Activated CD4-positive, alpha-beta T cell treated with anti-CD3 and anti-CD28 coated beads, Interleukin-2, Interleukin-4, amounts not matched to agents 100 ng/mL and 50 ng/mL, durations not matched to agents 16 hours and 8 hours (primary cell): ENCODE data around the gene DDX47.

ENCODE experiments used
- DNase-seq: peaks from one replicate; pipeline ENCODE4 v3.0.0-alpha.2; 2020; ENCODE audit warnings: low spot score

The DDX47 gene

DNA sequence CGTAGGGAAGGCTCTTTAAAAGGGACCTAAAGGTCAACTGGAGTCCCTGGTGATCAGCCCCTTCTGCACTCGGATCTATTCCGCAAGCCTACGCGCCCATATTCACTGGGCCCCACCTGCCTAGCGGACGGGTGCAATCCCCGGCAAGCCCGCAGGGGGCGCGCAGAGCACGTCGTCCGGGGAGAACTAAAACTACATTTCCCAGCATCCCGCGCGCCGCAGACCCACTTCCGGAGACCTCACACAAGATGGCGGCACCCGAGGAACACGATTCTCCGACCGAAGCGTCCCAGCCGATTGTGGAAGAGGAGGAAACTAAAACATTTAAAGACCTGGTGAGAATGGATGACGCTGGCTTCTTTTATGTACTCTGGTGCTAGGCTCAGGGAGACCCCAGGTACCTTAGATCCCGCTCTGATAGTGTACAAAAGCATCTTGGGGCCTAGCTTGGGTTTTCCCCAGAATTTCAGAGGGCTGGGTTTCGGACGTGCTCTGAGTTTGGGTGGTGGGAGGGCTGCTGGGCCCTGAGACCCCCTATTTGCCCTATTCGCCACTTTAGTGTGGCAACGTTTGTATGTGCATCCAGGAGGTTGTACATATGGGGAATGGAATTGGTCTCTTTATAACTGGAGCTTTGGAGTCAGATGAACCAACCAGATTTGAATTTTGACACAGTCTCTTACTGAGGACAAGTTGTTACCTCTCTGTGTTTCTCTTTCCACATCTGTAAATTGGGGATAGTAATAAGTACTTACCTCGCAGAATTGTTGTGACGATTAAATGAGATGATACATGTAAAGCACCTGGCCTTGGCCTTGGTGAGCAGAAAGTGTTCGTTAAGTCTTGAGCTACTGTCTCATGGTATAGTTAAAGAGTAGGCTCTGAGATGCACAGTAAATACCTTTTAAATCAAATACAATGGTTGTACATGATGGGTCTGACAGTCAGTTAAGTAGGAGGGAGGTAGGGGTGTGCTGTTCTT, at the start of gene DDX47:
TSS of gene DDX47 (plus strand) at position 227 of the 982 bp plus-strand sequence. CDS start at position 249, 22 bp downstream.
- peak; percentile 97 for DNase-seq

DNA sequence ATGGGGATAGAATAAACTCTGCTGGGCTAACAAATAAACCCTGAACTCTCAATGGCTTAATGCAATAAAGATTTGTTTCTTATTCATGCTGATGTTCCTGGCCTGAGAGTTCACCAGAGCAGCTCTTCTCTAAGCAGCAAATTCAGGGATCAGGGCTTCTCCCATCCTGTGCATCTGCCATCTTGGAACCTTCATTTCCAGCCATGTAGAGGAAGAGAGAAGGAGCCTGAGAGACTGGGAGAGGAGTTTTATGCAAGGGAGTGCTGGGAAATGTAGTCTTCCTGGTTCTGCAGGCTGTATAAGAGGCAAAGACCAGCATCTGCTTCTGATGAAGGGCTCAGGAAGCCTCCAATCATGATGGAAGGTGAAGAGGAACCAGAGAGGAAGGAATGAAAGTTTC, 48.3 kb upstream of the DDX47 start:
- DNase-seq: no peak

DNA sequence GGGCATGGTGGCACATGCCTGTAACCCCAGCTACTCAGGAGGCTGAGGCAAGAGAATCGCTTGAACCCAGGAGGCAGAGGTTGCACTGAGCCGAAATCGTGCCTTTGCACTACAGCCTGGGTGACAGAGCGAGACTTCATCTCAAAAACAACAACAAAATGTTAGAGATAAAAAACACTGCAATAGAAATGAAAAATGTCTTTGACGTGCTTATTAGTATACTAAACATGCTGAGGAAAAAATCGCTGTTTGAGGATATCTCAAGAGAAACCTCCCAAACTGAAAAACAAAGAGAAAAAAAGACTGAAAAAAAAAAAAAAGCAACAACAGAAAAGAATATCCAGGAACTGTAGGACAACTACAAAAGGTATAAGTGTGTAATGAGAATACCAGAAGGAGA, 42.9 kb upstream of the DDX47 start:
- no peak for DNase-seq

DNA sequence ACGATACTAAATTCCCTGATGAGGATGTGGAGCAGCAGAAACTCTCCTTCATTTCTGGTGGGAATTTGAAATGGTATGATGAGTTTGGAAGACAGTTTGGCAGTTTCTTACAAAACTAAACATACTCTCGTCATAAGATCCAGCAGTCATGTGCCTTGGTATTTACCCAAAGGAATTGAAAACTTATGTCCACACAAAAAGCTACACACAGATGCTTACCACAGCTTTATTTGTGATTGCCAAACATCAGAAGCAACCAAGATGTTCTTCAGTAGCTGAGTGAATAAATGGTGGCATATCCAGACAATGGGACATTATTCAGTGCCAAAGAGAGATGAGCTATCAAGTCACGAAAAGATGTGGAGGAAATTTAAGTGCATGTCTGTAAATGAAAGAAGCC, 38.4 kb upstream of the DDX47 start:
- DNase-seq: no peak

DNA sequence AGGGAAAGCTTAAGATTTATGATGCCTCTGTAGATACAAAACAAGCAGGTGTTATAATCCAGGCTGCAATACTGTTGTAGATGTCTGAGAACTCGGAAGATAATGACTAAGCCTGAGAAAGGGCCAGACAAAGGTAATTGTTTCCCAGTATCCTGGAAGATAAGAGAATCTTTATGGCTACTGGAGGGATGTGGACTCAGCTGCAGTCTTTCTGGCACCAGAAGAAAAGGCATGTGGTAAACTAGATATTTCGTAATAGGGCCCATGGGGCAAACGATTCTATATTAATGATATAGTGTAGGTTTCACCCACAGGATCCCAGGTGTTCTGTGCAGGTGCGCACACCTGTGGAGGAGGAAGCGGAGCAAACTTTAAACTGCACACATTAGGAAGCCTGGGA, 36.9 kb upstream of the DDX47 start:
- no peak for DNase-seq

DNA sequence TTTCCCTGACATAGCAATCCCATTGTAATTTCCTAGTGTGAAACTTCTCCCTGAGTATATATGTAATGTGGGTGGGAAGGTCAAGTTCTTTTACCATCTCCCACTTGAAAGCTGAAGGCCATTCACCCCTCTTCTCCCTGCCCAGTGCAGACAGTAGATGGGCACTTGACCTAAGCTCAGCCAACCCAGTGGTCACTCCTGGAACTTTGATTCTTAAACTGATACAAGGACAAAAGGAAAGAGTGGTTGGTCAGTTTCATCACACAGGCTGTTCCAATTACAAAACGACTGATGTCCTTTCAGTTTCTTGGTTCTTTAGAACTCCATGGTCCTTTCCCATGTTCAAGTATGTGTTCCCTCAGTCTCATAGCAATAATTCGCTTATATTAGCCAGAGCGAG, 36.1 kb upstream of the DDX47 start:
- DNase-seq: no peak

DNA sequence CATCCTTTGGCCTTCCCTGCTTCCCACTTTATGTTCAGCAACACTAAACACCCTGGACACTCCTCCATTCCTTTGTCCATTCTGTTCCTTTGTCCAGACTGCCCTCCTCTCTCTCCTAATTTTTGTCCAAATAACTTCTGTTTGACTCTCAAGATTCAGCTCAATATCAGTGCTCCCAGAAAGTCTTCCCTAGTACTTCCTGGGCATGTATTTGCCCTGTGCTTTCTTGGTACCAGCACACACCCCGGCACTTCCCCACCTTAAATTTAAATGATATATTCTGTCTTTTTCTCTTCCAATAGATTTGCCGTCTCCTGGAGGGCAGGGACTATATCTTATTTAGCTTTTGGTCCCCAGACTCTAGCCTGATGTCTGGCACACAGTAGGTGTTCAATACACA, 34.1 kb upstream of the DDX47 start:
- no peak for DNase-seq

DNA sequence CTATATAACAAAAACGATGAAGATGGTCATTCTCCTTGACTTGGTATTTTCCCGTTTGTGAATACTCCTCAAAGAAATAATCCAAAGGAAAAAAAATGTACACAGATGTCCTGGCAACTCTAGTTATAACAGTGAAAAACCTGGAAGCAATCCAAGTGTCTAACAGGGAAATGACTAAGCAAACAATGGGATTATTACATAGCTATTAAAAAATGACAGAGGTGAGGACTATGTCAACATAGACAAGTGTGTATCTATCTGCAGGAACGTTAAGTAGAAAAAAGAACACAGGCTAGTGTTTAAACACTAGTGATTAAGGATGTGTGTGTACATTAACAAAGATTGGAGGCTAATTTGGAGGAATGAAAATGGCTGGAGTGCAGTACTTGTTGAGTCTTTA, 33.6 kb upstream of the DDX47 start:
- no peak for DNase-seq

DNA sequence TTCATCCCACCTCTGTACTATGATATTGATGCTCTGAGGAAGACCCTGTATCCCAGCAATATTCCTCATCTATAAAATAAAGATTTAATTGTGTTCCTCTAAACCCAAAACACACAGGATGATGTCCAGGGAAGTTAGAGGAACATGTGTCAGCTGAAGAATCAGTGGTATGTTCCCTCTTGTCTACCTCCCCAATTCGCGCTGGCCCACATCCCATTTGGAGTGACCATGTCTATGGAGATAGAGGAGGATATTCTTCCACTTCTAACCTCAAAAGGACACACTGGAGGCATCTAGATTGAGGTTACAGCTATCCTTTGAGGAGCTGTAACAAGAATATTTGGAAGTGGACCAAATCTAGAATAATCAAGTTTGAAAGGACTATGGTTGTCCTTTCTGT, 29.0 kb upstream of the DDX47 start:
- DNase-seq: no peak

DNA sequence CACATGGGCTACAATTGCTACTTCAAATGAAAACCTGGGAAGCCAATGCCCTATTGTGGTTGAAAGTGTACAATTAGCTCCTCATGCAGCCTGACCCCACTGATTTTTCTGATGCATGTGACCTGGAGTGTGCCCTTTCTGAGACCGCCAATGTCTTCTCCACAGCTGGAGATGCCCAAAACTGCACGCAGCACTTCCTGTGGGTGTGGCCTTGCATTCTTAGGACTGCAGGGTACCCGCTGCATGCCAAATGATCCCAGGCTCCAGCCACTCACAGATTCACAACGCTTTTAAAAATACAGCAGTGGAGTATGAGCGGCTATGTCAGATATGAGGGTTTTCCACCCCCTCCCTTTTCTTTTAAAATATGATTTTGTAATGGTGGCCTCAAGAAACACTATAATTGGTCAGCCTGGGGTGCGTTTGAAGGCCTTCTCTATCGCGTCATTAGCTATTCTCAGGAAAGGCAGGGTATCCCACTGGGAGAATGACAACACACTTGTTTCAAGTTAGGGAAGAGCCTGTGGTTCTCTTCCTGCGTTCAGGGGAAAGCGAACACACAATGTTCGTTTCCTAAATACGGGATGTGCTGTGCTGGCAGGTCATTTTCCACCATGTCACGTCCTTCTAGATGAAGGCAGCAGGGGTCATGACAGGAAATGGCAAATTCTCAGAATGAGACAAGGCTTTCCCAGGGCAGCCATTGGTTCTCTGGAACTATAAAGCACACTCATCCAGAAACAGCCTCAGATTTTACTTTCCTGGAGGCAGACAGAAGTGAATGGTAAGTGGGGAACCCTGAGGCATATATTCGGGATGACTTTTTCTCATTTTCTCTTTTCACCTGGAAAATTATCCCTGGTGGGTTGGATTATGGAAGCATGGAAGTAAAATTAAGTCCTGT, 28.0 kb upstream of the DDX47 start, which contains the start of gene APOLD1:
TSS of gene APOLD1 (plus strand) at position 749 of the 904 bp plus-strand sequence. CDS start at position 782, 33 bp downstream.
- peak; percentile 59 for DNase-seq

DNA sequence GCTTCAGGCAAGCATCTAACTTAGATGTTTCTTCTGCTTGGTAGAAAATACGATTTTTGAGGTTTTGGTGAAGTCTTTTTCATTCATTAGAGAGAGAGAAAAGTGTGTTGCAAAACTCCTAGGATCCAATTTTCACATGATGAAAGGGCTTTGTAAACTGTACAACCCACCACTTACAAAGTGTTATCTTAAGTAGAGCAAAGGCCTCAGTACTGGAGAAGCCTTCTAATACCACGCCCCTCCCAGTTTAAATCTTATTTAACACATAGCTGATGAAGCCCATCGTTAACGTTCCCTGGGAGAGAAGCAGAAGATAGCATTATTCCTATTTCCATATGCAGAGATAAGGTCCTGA, 26.8 kb upstream of the DDX47 start:
- DNase-seq: no peak

DNA sequence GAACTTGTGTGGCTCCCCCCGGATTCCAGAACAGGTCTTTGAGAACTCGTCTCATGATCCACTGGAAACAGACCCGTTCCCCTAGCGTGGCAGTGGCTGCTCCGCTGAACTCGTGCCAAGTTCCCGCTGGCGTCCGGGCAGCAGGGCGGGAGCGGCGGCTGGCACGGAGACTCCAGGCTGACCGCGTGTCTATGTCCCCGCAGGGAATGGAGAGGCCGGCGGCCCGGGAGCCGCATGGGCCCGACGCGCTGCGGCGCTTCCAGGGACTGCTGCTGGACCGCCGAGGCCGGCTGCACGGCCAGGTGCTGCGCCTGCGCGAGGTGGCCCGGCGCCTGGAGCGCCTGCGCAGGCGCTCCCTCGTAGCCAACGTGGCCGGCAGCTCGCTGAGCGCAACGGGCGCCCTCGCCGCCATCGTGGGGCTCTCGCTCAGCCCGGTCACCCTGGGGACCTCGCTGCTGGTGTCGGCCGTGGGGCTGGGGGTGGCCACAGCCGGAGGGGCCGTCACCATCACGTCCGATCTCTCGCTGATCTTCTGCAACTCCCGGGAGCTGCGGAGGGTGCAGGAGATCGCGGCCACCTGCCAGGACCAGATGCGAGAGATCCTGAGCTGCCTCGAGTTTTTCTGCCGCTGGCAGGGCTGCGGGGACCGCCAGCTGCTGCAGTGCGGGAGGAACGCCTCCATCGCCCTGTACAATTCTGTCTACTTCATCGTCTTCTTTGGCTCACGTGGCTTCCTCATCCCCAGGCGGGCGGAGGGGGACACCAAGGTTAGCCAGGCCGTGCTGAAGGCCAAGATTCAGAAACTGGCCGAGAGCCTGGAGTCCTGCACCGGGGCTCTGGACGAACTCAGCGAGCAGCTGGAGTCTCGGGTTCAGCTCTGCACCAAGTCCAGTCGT, 26.2 kb upstream of the DDX47 start:
- DNase-seq: peak; percentile 75

DNA sequence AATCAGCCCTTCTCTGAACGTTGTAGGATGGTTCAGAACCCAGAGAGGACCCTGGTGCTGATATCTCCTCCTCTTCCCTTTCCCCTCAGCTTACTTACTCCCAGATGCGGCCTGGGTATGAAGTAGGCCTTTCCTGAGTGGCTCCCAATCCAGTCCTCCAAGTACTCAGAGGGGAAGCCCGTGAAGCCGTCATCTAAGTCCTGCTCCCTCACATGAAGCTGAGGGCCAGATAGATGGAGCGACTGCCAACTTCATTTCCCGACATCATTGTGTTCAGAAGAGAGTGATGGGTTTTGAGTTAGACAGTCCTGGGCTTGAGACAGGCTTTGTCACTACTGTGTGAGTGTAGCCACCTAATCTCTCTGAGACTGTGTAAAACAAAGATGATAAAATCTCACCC, 25.0 kb upstream of the DDX47 start:
- DNase-seq: no peak

DNA sequence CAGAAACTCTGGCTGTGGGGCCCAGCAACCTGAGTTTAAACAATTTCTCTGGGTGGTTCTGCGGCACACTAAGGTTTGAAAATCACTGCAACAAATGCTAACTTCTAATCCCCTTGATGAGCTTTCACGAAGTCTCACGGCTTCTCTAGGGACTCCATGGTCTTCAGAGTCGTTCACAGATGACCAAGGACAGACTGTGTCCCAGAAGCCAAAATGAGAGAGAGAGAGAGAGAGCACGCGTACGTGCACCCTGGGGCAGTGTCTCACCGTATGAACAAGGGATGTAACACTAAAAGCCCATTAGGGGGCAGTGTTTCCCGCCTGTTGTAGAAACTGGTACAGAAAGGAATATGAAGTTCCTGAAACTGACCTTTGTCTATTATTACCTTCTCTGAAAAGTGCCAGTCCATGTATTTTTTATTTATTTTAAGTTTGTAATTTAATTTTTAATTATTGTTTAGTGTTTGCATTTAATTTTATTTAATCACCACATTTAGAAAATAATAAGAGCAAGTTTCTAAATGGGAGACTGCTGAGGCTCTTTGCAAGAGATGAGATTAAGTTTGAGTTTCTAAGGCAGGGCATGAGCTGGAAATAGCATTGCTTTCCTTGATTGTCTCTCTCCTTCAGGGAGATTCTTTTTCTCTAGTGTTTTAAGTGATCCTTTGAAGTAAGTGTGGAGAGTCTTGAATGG, 24.3 kb upstream of the DDX47 start:
- DNase-seq: peak; percentile 79

DNA sequence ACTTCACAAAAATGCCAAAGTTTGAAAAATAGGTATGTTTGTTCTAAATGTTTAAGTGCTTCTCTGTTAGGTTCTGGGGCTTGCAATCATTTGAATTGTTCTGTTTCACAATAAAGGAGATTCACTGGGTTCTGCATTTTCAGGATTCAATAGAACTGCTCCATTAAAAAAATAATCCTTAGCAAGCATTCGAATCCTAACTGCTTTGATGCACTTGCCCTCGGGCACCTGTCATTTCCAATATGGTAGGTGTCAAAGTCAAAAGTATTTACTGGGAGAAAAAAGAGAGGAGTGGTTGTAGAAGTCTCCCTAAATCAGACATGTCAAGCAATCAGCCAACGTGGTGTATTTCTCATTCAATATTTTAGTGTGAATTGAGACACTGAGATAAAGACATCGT, 22.2 kb upstream of the DDX47 start:
- no peak for DNase-seq

DNA sequence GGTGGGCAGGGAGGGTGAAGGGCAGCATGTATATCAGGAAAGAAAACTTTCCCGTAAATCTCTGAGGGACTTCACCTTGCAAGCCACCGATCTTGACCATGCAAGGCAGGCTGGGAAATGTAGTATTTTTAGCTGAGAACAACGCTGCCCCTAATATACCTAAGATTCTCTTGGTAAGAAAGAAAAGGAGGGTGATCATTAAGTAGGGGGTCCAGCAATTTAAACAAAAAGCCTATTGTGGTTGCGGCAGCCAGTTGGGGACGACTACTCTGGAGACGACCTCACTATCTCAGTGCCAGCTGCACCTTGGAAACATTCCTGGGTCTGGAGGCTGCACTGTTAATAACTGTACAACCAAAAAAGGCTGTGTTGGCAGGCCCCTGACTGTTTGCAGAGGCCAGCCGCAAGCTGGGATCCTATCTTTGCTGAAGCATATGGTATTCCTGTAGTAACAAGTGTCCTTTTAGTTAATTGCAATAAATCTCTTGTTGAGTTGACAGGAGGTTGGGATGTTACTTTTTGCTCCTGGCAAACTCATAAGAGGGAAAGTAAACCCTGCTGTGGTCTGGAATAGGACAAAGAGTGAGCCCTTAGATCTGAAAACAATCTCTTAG, 21.3 kb upstream of the DDX47 start:
- DNase-seq: no peak

DNA sequence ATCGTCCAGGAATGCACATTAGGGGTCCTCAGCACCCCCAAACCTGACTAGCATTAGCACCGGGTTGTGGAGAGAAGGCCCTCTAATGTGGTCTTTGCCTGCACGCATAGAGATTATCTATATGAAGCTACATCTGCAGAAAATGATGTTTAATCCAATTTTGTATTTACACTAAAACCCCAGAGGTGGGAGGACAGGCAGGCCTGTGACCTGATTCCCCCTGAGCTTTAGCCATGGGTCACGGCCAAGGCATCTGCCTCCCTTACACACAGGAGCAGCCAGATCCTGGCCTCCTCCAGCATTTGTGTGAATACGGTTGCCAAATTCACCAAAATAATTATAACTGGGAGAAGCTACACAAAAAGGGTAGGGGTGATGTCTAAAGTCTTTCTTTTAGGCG, 20.7 kb upstream of the DDX47 start:
- no peak for DNase-seq

DNA sequence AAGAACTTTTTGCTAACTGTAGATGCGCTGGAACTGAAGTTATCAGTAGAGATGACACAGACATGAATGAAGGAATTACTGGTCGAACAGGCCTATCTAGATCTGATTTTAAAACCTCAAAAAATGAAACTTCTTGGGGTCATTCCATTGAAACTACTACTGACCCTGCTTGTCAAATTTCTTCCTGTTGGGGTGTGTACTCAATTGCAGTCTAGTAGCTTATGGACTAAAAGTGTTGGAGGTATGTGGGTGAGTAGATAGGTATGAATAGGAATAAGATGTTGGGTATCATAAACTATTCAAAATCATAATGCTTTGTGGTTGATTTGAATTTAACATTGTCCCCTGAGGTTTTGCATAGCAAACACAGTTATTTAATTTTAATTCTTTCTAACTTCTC, 18.5 kb upstream of the DDX47 start:
- no peak for DNase-seq

DNA sequence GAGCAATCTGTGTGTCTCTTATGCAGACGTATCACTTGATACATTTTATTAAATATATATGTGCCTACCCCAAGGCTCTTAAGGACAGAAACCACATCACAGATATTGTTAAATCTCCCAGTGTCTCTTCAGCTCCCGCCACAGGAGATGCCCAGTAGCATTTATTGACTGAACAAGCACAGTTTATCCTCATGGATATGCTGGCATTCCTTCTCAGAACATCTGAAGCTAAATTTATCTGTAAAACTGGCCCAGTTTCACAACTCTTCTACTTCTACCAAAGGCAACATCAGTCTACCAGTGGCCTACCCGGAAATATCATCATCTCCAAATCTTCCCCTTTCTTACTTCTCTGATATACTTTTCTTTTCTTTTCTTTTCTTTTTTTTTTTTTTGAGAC, 17.0 kb upstream of the DDX47 start:
- DNase-seq: no peak

DNA sequence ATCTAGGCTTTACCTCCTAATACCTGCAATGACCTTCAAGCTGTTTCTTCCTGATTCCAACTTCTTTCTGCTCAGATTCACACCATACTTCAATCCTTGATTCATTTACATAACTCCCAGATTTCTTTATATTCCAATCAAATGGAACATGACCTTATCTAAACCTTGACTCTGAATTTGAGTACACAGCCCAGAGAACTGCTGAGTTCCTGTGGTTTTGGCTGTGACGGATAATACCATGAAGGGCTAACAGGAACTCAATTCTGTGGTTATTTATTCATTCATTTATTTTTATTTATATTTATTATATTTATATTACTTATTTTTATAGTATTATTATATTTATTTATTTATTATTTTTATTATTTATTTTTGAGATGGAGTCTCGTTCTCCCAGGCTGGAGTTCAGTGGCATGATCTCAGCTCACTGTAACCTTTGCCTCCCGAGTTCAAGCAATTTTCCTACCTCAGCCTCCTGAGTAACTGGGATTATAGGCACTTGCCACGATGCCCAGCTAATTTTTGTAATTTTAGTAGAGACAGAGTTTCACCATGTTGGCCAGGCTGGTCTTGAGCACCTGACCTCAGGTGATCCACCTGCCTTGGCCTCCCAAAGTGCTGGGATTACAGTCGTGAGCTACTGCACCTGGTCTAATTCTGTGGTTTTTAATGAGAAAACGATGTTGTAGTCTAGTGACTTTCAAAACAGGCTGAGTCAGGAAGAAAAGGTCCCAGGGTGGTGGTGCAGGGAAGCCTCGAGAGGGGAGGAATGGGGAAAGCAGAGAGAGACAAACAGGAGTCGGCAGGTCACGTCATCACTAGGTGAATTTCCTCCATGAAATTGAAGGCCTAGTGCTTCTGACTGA, 16.0 kb upstream of the DDX47 start:
- DNase-seq: no peak
